Measurements from ENCODE around the gene CTIF. TPM values are rescaled to one million over a fixed set of nuclear protein-coding genes. Genes with fewer than 3 reads are reported as not detected.

CTIF gene
- total RNA-seq, 1 donor from 2014 or later, result 137 TPM

GRCh38 chr18:48905513-48905912, 366.7 kb downstream of the CTIF start:
- TF ChIP-seq CTCF (IDR thresholded peaks at IDR 0.05; ENCODE audit: partially characterized antibody, unreplicated experiment), result no peak
- H3K27me3 Mint-ChIP-seq (ENCODE audit: unreplicated experiment), result peaks cover 4% of the 10 kb centered on the region
- no peak overlapping the region for H3K27ac Mint-ChIP-seq (ENCODE audit: unreplicated experiment)
- DNase-seq, result no peak
- peaks cover 11% of the 10 kb centered on the region for H3K9me3 Mint-ChIP-seq (ENCODE audit: unreplicated experiment)
- no peak overlapping the region for H3K4me3 Mint-ChIP-seq (ENCODE audit: unreplicated experiment)
- peaks cover 12% of the 10 kb centered on the region for H3K36me3 Mint-ChIP-seq (ENCODE audit: unreplicated experiment)
- no peaks in the 10 kb centered on the region for H3K4me1 Mint-ChIP-seq (ENCODE audit: low read depth, unreplicated experiment)

DNA sequence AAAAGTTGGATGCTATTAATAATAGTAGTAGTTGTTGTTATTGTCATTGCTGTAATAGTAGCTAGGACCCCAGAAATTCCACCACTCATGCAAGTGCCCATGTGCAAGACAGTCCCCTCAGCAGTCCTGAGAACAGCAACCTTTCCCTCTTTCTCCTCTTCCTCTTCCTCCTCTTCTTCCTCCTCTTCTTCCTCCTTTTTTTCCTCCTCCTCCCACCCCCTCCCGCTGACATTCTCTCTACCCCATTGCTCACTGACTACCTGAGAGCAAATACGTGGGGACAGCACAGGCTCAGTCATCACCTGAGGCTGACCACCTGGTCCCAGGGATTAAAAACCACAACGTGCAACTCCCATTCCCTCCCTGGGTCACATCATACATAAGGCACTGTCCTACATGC, 370.1 kb downstream of the CTIF start:
- peaks cover 4% of the 10 kb centered on the region for H3K27me3 Mint-ChIP-seq (ENCODE audit: unreplicated experiment)
- no peaks in the 10 kb centered on the region for H3K4me1 Mint-ChIP-seq (ENCODE audit: low read depth, unreplicated experiment)
- no peak for DNase-seq
- no peak for TF ChIP-seq CTCF (IDR thresholded peaks at IDR 0.05; ENCODE audit: partially characterized antibody, unreplicated experiment)
- H3K4me3 Mint-ChIP-seq (ENCODE audit: unreplicated experiment), result no peak overlapping the region
- H3K36me3 Mint-ChIP-seq (ENCODE audit: unreplicated experiment), result peaks cover 14% of the 10 kb centered on the region
- H3K27ac Mint-ChIP-seq (ENCODE audit: unreplicated experiment), result no peak overlapping the region
- peaks cover 5% of the 10 kb centered on the region for H3K9me3 Mint-ChIP-seq (ENCODE audit: unreplicated experiment)

GRCh38 chr18:48909721-48910120, 370.9 kb downstream of the CTIF start:
- H3K4me3 Mint-ChIP-seq (ENCODE audit: unreplicated experiment), result no peak overlapping the region

GRCh38 chr18:48910972-48911545, 372.2 kb downstream of the CTIF start:
- DNase-seq, result no peak

More at GRCh38 chr18:48909721-48910120, 370.9 kb downstream of the CTIF start:
- no peak for DNase-seq
- Mint-ChIP-seq H3K27me3 (ENCODE audit: unreplicated experiment) (peaks cover 4% of the 10 kb centered on the region), H3K27ac (ENCODE audit: unreplicated experiment) (no peak overlapping the region), H3K36me3 (ENCODE audit: unreplicated experiment) (peaks cover 8% of the 10 kb centered on the region), H3K4me1 (ENCODE audit: low read depth, unreplicated experiment) (peaks cover 4% of the 10 kb centered on the region), H3K9me3 (ENCODE audit: unreplicated experiment) (peaks cover 1% of the 10 kb centered on the region)
- no peak for TF ChIP-seq CTCF (IDR thresholded peaks at IDR 0.05; ENCODE audit: partially characterized antibody, unreplicated experiment)

More at GRCh38 chr18:48910972-48911545, 372.2 kb downstream of the CTIF start:
- Mint-ChIP-seq H3K36me3 (ENCODE audit: unreplicated experiment) (peaks cover 4% of the 10 kb centered on the region), H3K27me3 (ENCODE audit: unreplicated experiment) (peaks cover 3% of the 10 kb centered on the region), H3K4me3 (ENCODE audit: unreplicated experiment) (no peak overlapping the region), H3K27ac (ENCODE audit: unreplicated experiment) (no peak overlapping the region), H3K9me3 (ENCODE audit: unreplicated experiment) (no peaks in the 10 kb centered on the region), H3K4me1 (ENCODE audit: low read depth, unreplicated experiment) (peaks cover 12% of the 10 kb centered on the region)
- no peak for TF ChIP-seq CTCF (IDR thresholded peaks at IDR 0.05; ENCODE audit: partially characterized antibody, unreplicated experiment)

Small RNAs within 50 kb of the gene (microRNA-seq; reads per million reads assigned to microRNA genes)
- gene MIR4743 (ENCODE audit: unreplicated experiment), result 9.2 reads per million, percentile 46 among the genes with 10 or more reads in this experiment

Other genes starting within 250 kb of the CTIF start
- 10.6 TPM for gene ZBTB7C, start 129.6 kb upstream of the CTIF start, total RNA-seq (ENCODE audit: unreplicated experiment)